Hepatocyte (in vitro differentiated cells): ENCODE data around the gene TXNRD2. TPM values are rescaled to one million over a fixed set of nuclear protein-coding genes. Genes with fewer than 3 reads are reported as not detected.

Experiments
- DNase-seq: peaks from one replicate; pipeline ENCODE4 v3.0.0-alpha.2; 2016; ENCODE audit warnings: low spot score
- H2AFZ ChIP-seq: fragments of 200-600 bp; sonication (generic); 2 replicates; pipeline ENCODE4 v1.6.0; 2016; ENCODE audit warnings: antibody characterized with exemption, mild to moderate bottlenecking
- H3K27ac ChIP-seq: fragments of 200-600 bp; sonication (generic); 2 replicates; pipeline ENCODE4 v1.5.1; 2016; ENCODE audit warnings: mild to moderate bottlenecking
- H3K27me3 ChIP-seq: fragments of 200-600 bp; sonication (generic); 2 replicates; pipeline ENCODE4 v1.6.1; 2016
- H3K36me3 ChIP-seq: fragments of 200-600 bp; sonication (generic); replicated peaks from 2 replicates; pipeline ENCODE4 v1.5.1; 2016; ENCODE audit warnings: low read depth; ENCODE audit not compliant: insufficient read depth
- H3K4me1 ChIP-seq: fragments of 200-600 bp; sonication (generic); 2 replicates; pipeline ENCODE4 v1.5.1; 2016; ENCODE audit warnings: mild to moderate bottlenecking, moderate library complexity; ENCODE audit not compliant: insufficient read depth
- H3K4me2 ChIP-seq: fragments of 200-600 bp; sonication (generic); 2 replicates; pipeline ENCODE4 v1.6.0; 2016
- H3K4me3 ChIP-seq: fragments of 200-600 bp; sonication (generic); 2 replicates; pipeline ENCODE4 v1.5.1; 2016; ENCODE audit warnings: mild to moderate bottlenecking
- H3K79me2 ChIP-seq: fragments of 200-600 bp; sonication (generic); 2 replicates; pipeline ENCODE4 v1.6.0; 2017; ENCODE audit warnings: mild to moderate bottlenecking
- H3K9me2 ChIP-seq: fragments of 200-600 bp; sonication (generic); replicated peaks from 2 replicates; pipeline ENCODE4 v1.6.0; 2017; ENCODE audit warnings: mild to moderate bottlenecking; ENCODE audit not compliant: insufficient read depth
- H3K9me3 ChIP-seq: fragments of 200-600 bp; sonication (generic); 2 replicates; pipeline ENCODE4 v1.5.1; 2016; ENCODE audit warnings: low read depth, mild to moderate bottlenecking
- H4K20me1 ChIP-seq: fragments of 200-600 bp; sonication (generic); 2 replicates; pipeline ENCODE4 v1.6.0; 2016; ENCODE audit warnings: mild to moderate bottlenecking; ENCODE audit not compliant: insufficient read depth, poor library complexity, severe bottlenecking
- CTCF ChIP-seq: fragments of 200-600 bp; sonication (generic); IDR thresholded peaks from 2 replicates; pipeline ENCODE4 v1.5.1; 2016; ENCODE audit warnings: antibody characterized with exemption, mild to moderate bottlenecking; ENCODE audit not compliant: poor library complexity
- EZH2 ChIP-seq: fragments of 200-600 bp; sonication (generic); IDR thresholded peaks from 2 replicates; pipeline ENCODE4 v1.6.1; 2016; ENCODE audit warnings: antibody characterized with exemption, mild to moderate bottlenecking, borderline replicate concordance
- EZH2phosphoT487 ChIP-seq: fragments of 200-600 bp; sonication (generic); IDR thresholded peaks from one replicate; pipeline ENCODE4 v1.6.1; 2018; ENCODE audit warnings: antibody characterized with exemption, mild to moderate bottlenecking, low read depth, moderate library complexity; ENCODE audit not compliant: unreplicated experiment, severe bottlenecking
- WGBS: methylation state at CpG from one replicate; pipeline ENCODE4 v1.1.6; 2016; ENCODE audit warnings: low lambda C conversion rate; ENCODE audit errors: missing lambda C conversion rate; 5-methylcytosine and 5-hydroxymethylcytosine counted together
- polyA plus RNA-seq: library from polyadenylated mRNA; unstranded; fragments of >200 nt; fragmentation: Nextera tagmentation; extraction: Ambion mirVana; gene quantifications from 2 replicates; pipeline ENCODE4 v1.2.1, GENCODE V29; 2016
- total RNA-seq: library from RNA; depleted of rRNA; stranded (reverse); fragments of >200 nt; gene quantifications from 2 replicates; pipeline ENCODE4 v1.2.3, GENCODE V29; 2014

Gene TXNRD2
- total and polyA plus RNA-seq, 2 experiments from 2014 or later: 0.60 to 2.1 TPM

GRCh38 chr22:19933341-19934241 is 8.0 kb downstream of the TXNRD2 start:
- H3K79me2 ChIP-seq: no peaks in the 10 kb centered on the region
- H3K9me3 ChIP-seq: no peaks in the 10 kb centered on the region
- no peaks in the 10 kb centered on the region for H3K27me3 ChIP-seq
- H3K4me3 ChIP-seq: no peak overlapping the region
- no peaks in the 10 kb centered on the region for H3K9me2 ChIP-seq
- H2AFZ ChIP-seq: no peak overlapping the region
- H3K36me3 ChIP-seq: no peaks in the 10 kb centered on the region
- H4K20me1 ChIP-seq: no peaks in the 10 kb centered on the region
- no peak overlapping the region for H3K27ac ChIP-seq
- TF ChIP-seq EZH2 (no peak), EZH2phosphoT487 (no peak), CTCF (no peak)
- no peaks in the 10 kb centered on the region for H3K4me1 ChIP-seq
- 78% methylated on average over 9 of the region's 9 CpGs for whole genome bisulfite sequencing
- DNase-seq: no peak
- no peak overlapping the region for H3K4me2 ChIP-seq

- Histone ChIP-seq H3K27me3 (no peaks in the 10 kb centered on the region), H3K9me3 (no peaks in the 10 kb centered on the region), H3K36me3 (no peaks in the 10 kb centered on the region), H3K9me2 (no peaks in the 10 kb centered on the region), H3K4me1 (no peaks in the 10 kb centered on the region), H3K4me2 (no peak overlapping the region), H3K27ac (no peak overlapping the region), H3K4me3 (no peak overlapping the region), H4K20me1 (no peaks in the 10 kb centered on the region), H3K79me2 (no peaks in the 10 kb centered on the region), H2AFZ (no peak overlapping the region)
- TF ChIP-seq CTCF (no peak), EZH2phosphoT487 (no peak), EZH2 (no peak)
- WGBS: 89% methylated on average over 12 of the region's 12 CpGs
- no peak for DNase-seq
Observed at GRCh38 chr22:19932367-19933206, 9.0 kb downstream of the TXNRD2 start.

GRCh38 chr22:19931514-19931913 is 10.1 kb downstream of the TXNRD2 start:
- DNase-seq: no peak
- Histone ChIP-seq H3K4me3 (no peak overlapping the region), H2AFZ (no peak overlapping the region), H4K20me1 (no peaks in the 10 kb centered on the region), H3K9me2 (no peaks in the 10 kb centered on the region), H3K36me3 (no peaks in the 10 kb centered on the region), H3K27ac (no peak overlapping the region), H3K79me2 (no peaks in the 10 kb centered on the region), H3K4me1 (no peaks in the 10 kb centered on the region), H3K4me2 (no peak overlapping the region), H3K9me3 (no peaks in the 10 kb centered on the region), H3K27me3 (no peaks in the 10 kb centered on the region)
- TF ChIP-seq EZH2 (no peak), EZH2phosphoT487 (no peak), CTCF (no peak)
- 96% methylated on average over 8 of the region's 8 CpGs for WGBS
